H1 (cell line): ENCODE results near the gene RSU1. TPM values are rescaled to one million over a fixed set of nuclear protein-coding genes. Genes with fewer than 3 reads are reported as not detected.

Experiments used
- CTCF ChIA-PET: fragments of 300-600 bp; sonication (Branson Sonifier 250); formaldehyde crosslinking; loops from one replicate; lab custom pipeline; 2021; ENCODE audit not compliant: partially characterized antibody; lab: Charles Lee
- POLR2A ChIA-PET: fragments of 300-600 bp; sonication (Branson Sonifier 250); formaldehyde crosslinking; loops from one replicate; lab custom pipeline; 2021; ENCODE audit warnings: inconsistent platforms; ENCODE audit not compliant: partially characterized antibody; lab: Charles Lee
- DNase-seq, 2 experiments: peaks; one replicate each; pipeline versions ENCODE4 v3.0.0 to v3.0.0-alpha.2; 2010 to 2022; ENCODE audit warnings: low spot score in 2 of 2, low read depth in 1 of 2, mixed read lengths in 1 of 2
- FAIRE-seq: peaks from 2 replicates; lab custom pipeline; 2011; peaks lifted over from hg19 to GRCh38; lab: Jason Lieb, UNC
- H2AFZ ChIP-seq: 2 replicates; pipeline ENCODE4 v1.8.1; 2012; ENCODE audit warnings: low read length, inconsistent platforms
- H2AK5ac ChIP-seq: 2 replicates; pipeline ENCODE4 v1.6.1; 2013; ENCODE audit warnings: low read depth, low read length
- H2BK120ac ChIP-seq: replicated peaks from 2 replicates; pipeline ENCODE3; 2013; ENCODE audit warnings: low read depth, low read length, inconsistent platforms
- H2BK12ac ChIP-seq: 2 replicates; pipeline ENCODE4 v1.6.1; 2013; ENCODE audit warnings: low read depth, low read length
- H2BK15ac ChIP-seq: 2 replicates; pipeline ENCODE4 v1.6.1; 2013; ENCODE audit warnings: low read length
- H2BK20ac ChIP-seq: 2 replicates; pipeline ENCODE4 v1.6.1; 2013; ENCODE audit warnings: low read length
- H2BK5ac ChIP-seq: 2 replicates; pipeline ENCODE4 v1.6.1; 2013; ENCODE audit warnings: low read depth, low read length
- H3K14ac ChIP-seq: 2 replicates; pipeline ENCODE4 v1.6.1; 2013; ENCODE audit warnings: inconsistent platforms; ENCODE audit not compliant: insufficient read length
- H3K18ac ChIP-seq: 2 replicates; pipeline ENCODE4 v1.6.1; 2013; ENCODE audit warnings: low read length; ENCODE audit errors: extremely low read depth
- H3K23ac ChIP-seq: 2 replicates; pipeline ENCODE4 v1.6.1; 2013; ENCODE audit warnings: inconsistent platforms; ENCODE audit not compliant: insufficient read length
- H3K23me2 ChIP-seq: 2 replicates; pipeline ENCODE4 v1.6.1; 2013; ENCODE audit warnings: low read depth, low read length
- H3K27ac ChIP-seq: 2 replicates; pipeline ENCODE4 v1.6.1; 2011; ENCODE audit warnings: low read depth, low read length, inconsistent platforms
- H3K27me3 ChIP-seq, 4 experiments: replicated peaks in 1 of 4; 1 replicate in 1 of 4; 2 replicates in 3 of 4; pipeline versions ENCODE4 v1.6.1 to v1.8.1; 2011 to 2013; ENCODE audit warnings: low read length in 3 of 4, mild to moderate bottlenecking in 3 of 4, inconsistent platforms in 2 of 4, mixed read lengths in 2 of 4, moderate library complexity in 1 of 4; ENCODE audit not compliant: control insufficient read depth in 3 of 4, insufficient read depth in 3 of 4; ENCODE audit errors: extremely low read depth in 1 of 4
- H3K36me3 ChIP-seq, 4 experiments: 2 replicates each; pipeline versions ENCODE4 v1.6.1 to v1.8.1; 2011 to 2013; ENCODE audit warnings: mild to moderate bottlenecking in 4 of 4, low read length in 3 of 4, moderate library complexity in 2 of 4, control low read depth in 1 of 4, inconsistent platforms in 1 of 4; ENCODE audit not compliant: insufficient read depth in 4 of 4, control insufficient read depth in 2 of 4
- H3K4ac ChIP-seq: replicated peaks from 2 replicates; pipeline ENCODE3; 2013; ENCODE audit warnings: low read length, low read depth, mixed read lengths, inconsistent platforms; ENCODE audit not compliant: insufficient read length
- H3K4me1 ChIP-seq, 4 experiments: replicated peaks in 1 of 4; 1 replicate in 1 of 4; 2 replicates in 3 of 4; pipeline versions ENCODE4 v1.6.1 to v1.8.1; 2011 to 2013; ENCODE audit warnings: low read length in 3 of 4, inconsistent platforms in 2 of 4, mixed read lengths in 1 of 4; ENCODE audit not compliant: insufficient read depth in 4 of 4, control insufficient read depth in 3 of 4
- H3K4me2 ChIP-seq, 2 experiments: 2 replicates each; pipeline versions ENCODE4 v1.6.1 to v1.8.1; 2011 to 2013; ENCODE audit warnings: low read depth in 2 of 2, low read length in 2 of 2, control low read depth in 1 of 2, inconsistent platforms in 1 of 2, mild to moderate bottlenecking in 1 of 2; ENCODE audit not compliant: insufficient read depth in 1 of 2
- H3K4me3 ChIP-seq, 4 experiments: fragments of 200-600, 300-600 bp in 1 of 4; sonication (generic), shearing (Covaris generic), sonication (Bioruptor Twin) in 1 of 4; 2 replicates each; pipeline versions ENCODE4 v1.5.1 to v1.8.1; 2011 to 2016; ENCODE audit warnings: low read length in 4 of 4, low read depth in 3 of 4, control low read depth in 2 of 4, inconsistent platforms in 2 of 4, mild to moderate bottlenecking in 2 of 4, mixed read lengths in 1 of 4, moderate library complexity in 1 of 4; ENCODE audit not compliant: insufficient read depth in 2 of 4; ENCODE audit errors: extremely low read depth in 1 of 4
- H3K56ac ChIP-seq: replicated peaks from 2 replicates; pipeline ENCODE3; 2013; ENCODE audit warnings: low read depth, mild to moderate bottlenecking, mixed read lengths, low read length, inconsistent platforms; ENCODE audit not compliant: insufficient read length
- H3K79me1 ChIP-seq: 2 replicates; pipeline ENCODE4 v1.6.1; 2013; ENCODE audit warnings: low read depth, low read length, control low read depth
- H3K79me2 ChIP-seq, 2 experiments: 2 replicates each; pipeline versions ENCODE4 v1.6.1 to v1.8.1; 2012 to 2013; ENCODE audit warnings: low read length in 2 of 2, mild to moderate bottlenecking in 2 of 2, inconsistent platforms in 1 of 2; ENCODE audit not compliant: insufficient read depth in 2 of 2, control insufficient read depth in 1 of 2
- H3K9ac ChIP-seq, 4 experiments: replicated peaks in 1 of 4; 1 replicate in 1 of 4; 2 replicates in 3 of 4; pipeline versions ENCODE4 v1.6.1 to v1.8.1; 2011 to 2013; ENCODE audit warnings: low read depth in 3 of 4, low read length in 3 of 4, control low read depth in 2 of 4, mild to moderate bottlenecking in 2 of 4, moderate library complexity in 2 of 4, inconsistent platforms in 1 of 4; ENCODE audit errors: extremely low read depth in 1 of 4
- H3K9me3 ChIP-seq, 2 experiments: 2 replicates each; pipeline versions ENCODE4 v1.6.1 to v1.8.1; 2012 to 2013; ENCODE audit warnings: mild to moderate bottlenecking in 2 of 2, moderate library complexity in 2 of 2, control low read depth in 1 of 2, inconsistent platforms in 1 of 2, low read depth in 1 of 2, low read length in 1 of 2, mixed read lengths in 1 of 2; ENCODE audit not compliant: insufficient read depth in 2 of 2
- H4K20me1 ChIP-seq, 2 experiments: replicated peaks in 1 of 2; 2 replicates each; pipeline versions ENCODE3 to v1.8.1; 2011 to 2013; ENCODE audit warnings: inconsistent platforms in 2 of 2, low read length in 2 of 2, mild to moderate bottlenecking in 1 of 2; ENCODE audit not compliant: insufficient read depth in 2 of 2, control insufficient read depth in 1 of 2
- H4K5ac ChIP-seq: 2 replicates; pipeline ENCODE4 v1.6.1; 2013; ENCODE audit warnings: low read length, low read depth, mixed read lengths, inconsistent platforms; ENCODE audit not compliant: insufficient read length
- H4K8ac ChIP-seq: 2 replicates; pipeline ENCODE4 v1.8.0; 2013; ENCODE audit warnings: mild to moderate bottlenecking, moderate library complexity, low read length, inconsistent platforms; ENCODE audit not compliant: insufficient read depth; ENCODE audit errors: extremely low read depth
- H4K91ac ChIP-seq: replicated peaks from 2 replicates; pipeline ENCODE3; 2013; ENCODE audit warnings: low read length, mixed read lengths, inconsistent platforms; ENCODE audit not compliant: insufficient read length
- ASH2L ChIP-seq: fragments of 200-600, 300-600 bp; sonication (generic); IDR thresholded peaks from one replicate; pipeline ENCODE4 v1.7.1; 2017; ENCODE audit warnings: low read length
- CHD2 ChIP-seq: IDR thresholded peaks from 2 replicates; pipeline ENCODE4 v1.6.1; 2012; ENCODE audit warnings: low read length, improper control_type of control experiment
- CREB1 ChIP-seq: IDR thresholded peaks from 2 replicates; pipeline ENCODE4 v1.6.1; 2012; ENCODE audit warnings: inconsistent platforms
- E2F6 ChIP-seq: IDR thresholded peaks from 2 replicates; pipeline ENCODE4 v1.6.1; 2012; ENCODE audit warnings: inconsistent platforms
- EGR1 ChIP-seq: IDR thresholded peaks from 2 replicates; pipeline ENCODE4 v1.6.1; 2011; ENCODE audit warnings: low read depth, low read length, borderline replicate concordance
- JUND ChIP-seq: IDR thresholded peaks from 2 replicates; pipeline ENCODE4 v1.6.1; 2011; ENCODE audit warnings: mild to moderate bottlenecking, improper control_type of control experiment, low read length
- KDM4A ChIP-seq: IDR thresholded peaks from one replicate; pipeline ENCODE4 v1.7.1; 2012; ENCODE audit warnings: low read depth, mild to moderate bottlenecking, moderate library complexity, low read length, inconsistent platforms; ENCODE audit not compliant: severe bottlenecking
- NRF1 ChIP-seq: IDR thresholded peaks from 2 replicates; pipeline ENCODE4 v1.6.1; 2011; ENCODE audit warnings: mild to moderate bottlenecking, low read depth, low read length, improper control_type of control experiment
- RFX5 ChIP-seq: IDR thresholded peaks from 2 replicates; pipeline ENCODE4 v1.6.1; 2011; ENCODE audit warnings: low read depth, low read length, improper control_type of control experiment, borderline replicate concordance
- SP4 ChIP-seq: IDR thresholded peaks from 2 replicates; pipeline ENCODE4 v1.6.1; 2012; ENCODE audit warnings: low read length, inconsistent platforms
- SRF ChIP-seq: IDR thresholded peaks from 2 replicates; pipeline ENCODE4 v1.6.1; 2011; ENCODE audit warnings: mild to moderate bottlenecking, low read depth, low read length, moderate library complexity
- ZNF274 ChIP-seq: IDR thresholded peaks from 2 replicates; pipeline ENCODE4 v1.7.0; 2012; ENCODE audit warnings: low read length, borderline replicate concordance; ENCODE audit errors: extremely low read depth
- WGBS, 2 experiments: shearing (Covaris generic) in 1 of 2; methylation state at CpG; one replicate each; pipeline versions ENCODE4 v1.1.6 to v1.1.7; 2013 to 2015; ENCODE audit warnings: low lambda C conversion rate in 2 of 2, mixed read lengths in 2 of 2, inconsistent platforms in 1 of 2, low coverage in 1 of 2, missing lambda C conversion rate in 1 of 2; ENCODE audit not compliant: insufficient replicate concordance in 2 of 2, insufficient coverage in 1 of 2, insufficient read length in 1 of 2; ENCODE audit errors: extremely low coverage in 1 of 2, missing lambda C conversion rate in 1 of 2; 5-methylcytosine and 5-hydroxymethylcytosine counted together
- polyA plus RNA-seq, 7 experiments: library from polyadenylated mRNA; depleted of rRNA in 3 of 7; stranded (reverse) in 5 of 7; unstranded in 2 of 7; fragments of >200 nt in 5 of 7; fragments of 200-250 nt in 2 of 7; gene quantifications; 1 replicate in 5 of 7; 2 replicates in 1 of 7; 4 replicates in 1 of 7; pipeline versions ENCODE4 v1.2.1 to v1.2.3, GENCODE V29; 2011 to 2013; ENCODE audit warnings: missing spikeins in 2 of 7, mixed read lengths in 2 of 7
- total RNA-seq: library from RNA; stranded (reverse); fragmentation: NEBNext Ultra II Directional; extraction: Animal tissue kit (Norgen Biotek cat#: 25700); gene quantifications from 2 replicates; pipeline ENCODE4 v1.2.1, GENCODE V29; 2021

The RSU1 gene
- total and polyA plus RNA-seq, 2 of the 8 experiments (the other 6 are each of a cell fraction or from before 2014, with no cell fraction given) = 50.0 to 68.2 TPM

GRCh38 chr10:16735671-16736070 lies 81.6 kb downstream of the RSU1 start:
- H3K9me3 ChIP-seq = no peaks in the 10 kb centered on the region
- H3K56ac ChIP-seq = no peak overlapping the region
- H3K36me3 ChIP-seq = no peaks in the 10 kb centered on the region
- no peaks in the 10 kb centered on the region for H3K27me3 ChIP-seq
- no peak overlapping the region for H4K91ac ChIP-seq
- H2BK15ac ChIP-seq = no peak overlapping the region
- H3K14ac ChIP-seq = no peak overlapping the region
- no peak overlapping the region for H3K4ac ChIP-seq
- POLR2A ChIA-PET = no interaction called here
- H4K5ac ChIP-seq = no peak overlapping the region
- H3K27ac ChIP-seq = no peak overlapping the region
- 88% methylated on average over 3 of the region's 3 CpGs; no CpG with 5 or more reads in 1 of the 2 experiments for WGBS, 2 experiments
- H3K4me1 ChIP-seq = no peaks in the 10 kb centered on the region
- no peak overlapping the region for H3K18ac ChIP-seq
- CTCF ChIA-PET = interaction anchor here (0.8 kb wide), 1 partner anchor 29 kb away, joined by 3 read pairs; no protein-coding TSS in a partner anchor
- TF ChIP-seq ASH2L = no peak
- no peak for TF ChIP-seq SRF
- no peak for TF ChIP-seq SP4
- TF ChIP-seq NRF1 = no peak
- TF ChIP-seq RFX5 = no peak
- TF ChIP-seq KDM4A = no peak
- no peak for TF ChIP-seq E2F6
- TF ChIP-seq CREB1 = no peak
- TF ChIP-seq CHD2 = no peak
- TF ChIP-seq JUND = no peak
- no peak for TF ChIP-seq EGR1
- TF ChIP-seq ZNF274 = no peak
- no peaks in the 10 kb centered on the region for H3K23me2 ChIP-seq
- no peaks in the 10 kb centered on the region for H3K79me1 ChIP-seq
- no peak overlapping the region for H2BK120ac ChIP-seq
- H2AFZ ChIP-seq = no peak overlapping the region
- H3K79me2 ChIP-seq = no peaks in the 10 kb centered on the region
- no peak overlapping the region for H3K23ac ChIP-seq
- no peak overlapping the region for H2BK5ac ChIP-seq
- H4K8ac ChIP-seq = no peak overlapping the region
- H2AK5ac ChIP-seq = no peak overlapping the region
- FAIRE-seq (no peak), DNase-seq (no peak)
- no peak overlapping the region for H2BK12ac ChIP-seq
- no peak overlapping the region for H3K4me3 ChIP-seq
- no peak overlapping the region for H3K9ac ChIP-seq
- H4K20me1 ChIP-seq = no peaks in the 10 kb centered on the region
- no peak overlapping the region for H3K4me2 ChIP-seq
- H2BK20ac ChIP-seq = no peak overlapping the region
